ENCODE results near the gene GALNT1. TPM values are rescaled to one million over a fixed set of nuclear protein-coding genes. Genes with fewer than 3 reads are reported as not detected.

GALNT1 gene
- total RNA-seq, 1 experiment from 2014 or later: 77.9 TPM

- H4K91ac ChIP-seq (ENCODE audit: insufficient read length, low read depth, low read length): no peak overlapping the region
- H3K36me3 Mint-ChIP-seq (ENCODE audit: insufficient read depth in 1 of 3, low read depth in 3 of 3): peaks cover 4 to 41% (median 32%) of the 10 kb centered on the region in 3 experiments; a peak in 6 of 7 replicates
- H3K27ac ChIP-seq (ENCODE audit: insufficient read length, low read depth, low read length): no peak overlapping the region
- H3K9ac ChIP-seq (ENCODE audit: extremely low read depth, insufficient read length, low read length): no peak overlapping the region
- no peak overlapping the region for H3K23ac ChIP-seq (ENCODE audit: insufficient read length, low read depth, low read length)
- no peak for DNase-seq
- H3K9me3 Mint-ChIP-seq: peaks cover 27 to 33% of the 10 kb centered on the region in 2 experiments
- H3K9me3 ChIP-seq (ENCODE audit: control insufficient read depth, low read depth, low read length): no peaks in the 10 kb centered on the region
- no peaks in the 10 kb centered on the region for H4K20me1 ChIP-seq (ENCODE audit: control insufficient read depth, insufficient read depth, insufficient read length)
- no peak overlapping the region for H4K8ac ChIP-seq (replicated peaks; ENCODE audit: insufficient read length, low read depth, low read length)
- no peak overlapping the region for H2BK15ac ChIP-seq (ENCODE audit: low read depth, low read length)
- no peak overlapping the region for H3K14ac ChIP-seq (ENCODE audit: insufficient read depth, low read length)
- peaks cover 15 to 34% of the 10 kb centered on the region in 2 experiments for H3K4me1 Mint-ChIP-seq
- no peak overlapping the region for H2AFZ ChIP-seq (ENCODE audit: low read length)
- H2BK5ac ChIP-seq (ENCODE audit: insufficient read length, low read length): no peak overlapping the region
- H3K4ac ChIP-seq (ENCODE audit: low read depth, low read length): no peak overlapping the region
- H3K4me1 ChIP-seq (ENCODE audit: insufficient read depth, low read length): peaks cover 5% of the 10 kb centered on the region
- no peak overlapping the region for H2BK120ac ChIP-seq (ENCODE audit: low read depth, low read length, poor library complexity, severe bottlenecking)
- no CpG with 5 or more reads among the region's 3 CpGs for WGBS (ENCODE audit: extremely low coverage, insufficient read length, low lambda C conversion rate)
- H4K5ac ChIP-seq (ENCODE audit: insufficient read length, low read depth, low read length): no peak overlapping the region
- H3K4me2 ChIP-seq (ENCODE audit: insufficient read depth, insufficient read length, low read length): no peak overlapping the region
- no peak overlapping the region for H2BK20ac ChIP-seq (ENCODE audit: low read depth, low read length, poor library complexity, severe bottlenecking)
- H3K79me2 ChIP-seq (ENCODE audit: insufficient read depth, low read length): peaks cover 8% of the 10 kb centered on the region; the same call in 1 of the 2 replicates
- TF ChIP-seq, protein P1, sequence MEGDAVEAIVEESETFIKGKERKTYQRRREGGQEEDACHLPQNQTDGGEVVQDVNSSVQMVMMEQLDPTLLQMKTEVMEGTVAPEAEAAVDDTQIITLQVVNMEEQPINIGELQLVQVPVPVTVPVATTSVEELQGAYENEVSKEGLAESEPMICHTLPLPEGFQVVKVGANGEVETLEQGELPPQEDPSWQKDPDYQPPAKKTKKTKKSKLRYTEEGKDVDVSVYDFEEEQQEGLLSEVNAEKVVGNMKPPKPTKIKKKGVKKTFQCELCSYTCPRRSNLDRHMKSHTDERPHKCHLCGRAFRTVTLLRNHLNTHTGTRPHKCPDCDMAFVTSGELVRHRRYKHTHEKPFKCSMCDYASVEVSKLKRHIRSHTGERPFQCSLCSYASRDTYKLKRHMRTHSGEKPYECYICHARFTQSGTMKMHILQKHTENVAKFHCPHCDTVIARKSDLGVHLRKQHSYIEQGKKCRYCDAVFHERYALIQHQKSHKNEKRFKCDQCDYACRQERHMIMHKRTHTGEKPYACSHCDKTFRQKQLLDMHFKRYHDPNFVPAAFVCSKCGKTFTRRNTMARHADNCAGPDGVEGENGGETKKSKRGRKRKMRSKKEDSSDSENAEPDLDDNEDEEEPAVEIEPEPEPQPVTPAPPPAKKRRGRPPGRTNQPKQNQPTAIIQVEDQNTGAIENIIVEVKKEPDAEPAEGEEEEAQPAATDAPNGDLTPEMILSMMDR (conservative IDR thresholded peaks at IDR 0.05): no peak
- no peaks in the 10 kb centered on the region for H3K23me2 ChIP-seq (ENCODE audit: insufficient read length, low read depth, low read length, poor library complexity, severe bottlenecking)
- H3T11ph ChIP-seq (ENCODE audit: low read length): no peak overlapping the region
- no peaks in the 10 kb centered on the region for H3K27me3 Mint-ChIP-seq (ENCODE audit: low read depth)
- H3K27ac Mint-ChIP-seq: no peak overlapping the region; a peak in 1 of 7 replicates
- H2AK5ac ChIP-seq (ENCODE audit: insufficient read length, low read length): no peak overlapping the region
- no peak overlapping the region for H3K18ac ChIP-seq (ENCODE audit: insufficient read length, low read depth, low read length)
- no peak overlapping the region for H3K56ac ChIP-seq (ENCODE audit: insufficient read length, low read depth, low read length)
- peaks cover 3% of the 10 kb centered on the region for H3K79me1 ChIP-seq (ENCODE audit: insufficient read depth, low read depth, low read length, poor library complexity, severe bottlenecking)
- H2BK12ac ChIP-seq (ENCODE audit: insufficient read length, low read depth, low read length): no peak overlapping the region
- H3K27me3 ChIP-seq (ENCODE audit: insufficient read depth, low read length): no peaks in the 10 kb centered on the region
- H3K4me3 Mint-ChIP-seq: no peak overlapping the region
These were observed 22.0 kb downstream of the GALNT1 start for GRCh38 chr18:35603528-35603927.
